GM11168 (cell line): ENCODE results near the gene NPPB.

Source experiments
- in situ Hi-C: fragments of 300-500 bp; cut with MboI; formaldehyde crosslinking; loops from one replicate; pipeline ENCODE4 v1.12.0; 2022; ENCODE audit warnings: low sequenced_read_pairs; ENCODE audit not compliant: unreplicated experiment

Gene NPPB

DNA sequence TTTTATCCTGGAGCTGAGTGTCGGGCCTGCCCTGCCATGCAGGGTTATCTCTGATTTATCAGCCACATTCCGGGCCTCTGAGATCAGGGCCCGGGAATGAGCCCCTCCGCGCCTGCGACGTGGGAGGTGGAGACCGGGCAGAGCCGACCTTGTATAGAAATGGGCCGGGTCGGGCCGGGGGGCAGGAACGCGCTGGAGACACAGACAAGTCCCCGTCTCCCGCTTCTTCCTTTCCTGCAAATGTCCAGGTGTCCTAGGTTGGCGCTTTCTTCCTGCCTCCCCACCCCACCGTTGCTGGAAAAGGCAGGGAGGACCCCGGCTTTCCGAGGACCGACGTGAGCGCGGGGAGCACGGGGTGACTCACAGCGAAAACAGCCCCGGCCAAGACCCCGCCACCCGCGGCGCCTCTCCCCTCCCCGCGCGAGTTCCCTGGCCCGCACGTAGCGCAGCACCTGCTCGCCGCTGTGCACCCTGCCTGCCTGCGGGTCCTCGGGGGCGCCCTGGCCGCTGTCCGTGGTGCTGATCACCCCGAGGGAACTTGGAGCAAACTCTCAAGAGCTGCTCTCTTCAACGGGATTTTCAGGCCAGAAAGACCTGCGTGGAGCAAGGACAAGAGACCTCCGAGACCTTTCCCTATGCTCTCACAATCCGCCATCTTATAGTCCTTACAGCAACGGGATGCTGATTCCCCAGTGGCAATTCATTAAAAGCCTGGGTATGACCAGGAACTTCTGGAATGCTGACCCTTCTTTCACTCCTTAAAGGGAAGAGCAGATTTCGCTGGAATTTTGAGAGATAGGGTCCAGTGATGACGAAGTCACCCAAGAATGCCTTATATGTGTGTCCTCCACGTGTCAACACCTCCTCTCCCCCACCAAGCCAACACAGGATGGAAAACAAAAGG lies 475 bp upstream of the NPPB start:
- in situ Hi-C loops: no loop called here

DNA sequence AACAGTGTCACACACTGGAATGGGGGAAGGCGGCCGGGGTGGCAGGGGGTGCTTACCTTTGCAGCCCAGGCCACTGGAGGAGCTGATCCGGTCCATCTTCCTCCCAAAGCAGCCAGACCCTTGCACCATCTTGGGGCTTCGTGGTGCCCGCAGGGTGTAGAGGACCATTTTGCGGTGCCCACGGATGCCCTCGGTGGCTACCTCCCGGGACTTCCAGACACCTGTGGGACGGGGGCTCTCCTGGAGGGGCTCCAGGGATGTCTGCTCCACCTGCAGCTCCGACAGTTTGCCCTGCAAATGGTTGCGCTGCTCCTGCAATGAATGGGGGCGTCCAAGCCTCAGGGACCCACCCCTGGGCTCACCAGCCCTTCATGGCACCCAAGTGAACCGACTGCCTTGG lies 587 bp downstream of the NPPB start:
- in situ Hi-C loops: no loop called here

DNA sequence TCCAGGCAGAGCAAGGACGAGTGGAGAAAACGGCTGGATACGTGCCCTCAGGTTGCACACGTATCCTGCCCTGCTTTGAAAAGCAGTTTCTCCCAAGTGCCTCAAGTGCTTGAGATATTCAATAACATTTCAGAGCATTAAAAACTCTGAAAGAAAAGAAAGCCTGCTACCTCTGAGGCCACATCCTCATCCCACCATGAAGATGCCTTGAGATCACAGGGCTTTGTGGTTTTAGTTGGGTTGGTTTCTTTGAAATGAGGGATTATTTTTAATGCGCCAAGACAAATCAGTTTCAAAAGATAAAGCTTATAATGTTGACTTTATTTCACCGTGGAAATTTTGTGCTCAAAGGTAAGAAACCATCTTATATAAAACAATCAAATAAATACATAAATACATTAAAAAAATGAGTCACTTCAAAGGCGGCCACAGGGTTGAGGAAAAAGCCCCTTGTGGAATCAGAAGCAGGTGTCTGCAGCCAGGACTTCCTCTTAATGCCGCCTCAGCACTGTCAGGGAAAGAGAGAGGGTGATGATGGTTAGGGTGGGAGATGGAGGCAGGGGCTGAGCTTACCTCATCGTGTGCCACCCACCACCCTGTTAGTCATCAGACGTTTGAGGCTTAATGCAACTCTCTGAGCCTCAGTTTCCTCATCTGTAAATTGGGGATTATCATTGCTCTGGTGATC lies 1.4 kb downstream of the NPPB start:
- in situ Hi-C loops: no loop called here

DNA sequence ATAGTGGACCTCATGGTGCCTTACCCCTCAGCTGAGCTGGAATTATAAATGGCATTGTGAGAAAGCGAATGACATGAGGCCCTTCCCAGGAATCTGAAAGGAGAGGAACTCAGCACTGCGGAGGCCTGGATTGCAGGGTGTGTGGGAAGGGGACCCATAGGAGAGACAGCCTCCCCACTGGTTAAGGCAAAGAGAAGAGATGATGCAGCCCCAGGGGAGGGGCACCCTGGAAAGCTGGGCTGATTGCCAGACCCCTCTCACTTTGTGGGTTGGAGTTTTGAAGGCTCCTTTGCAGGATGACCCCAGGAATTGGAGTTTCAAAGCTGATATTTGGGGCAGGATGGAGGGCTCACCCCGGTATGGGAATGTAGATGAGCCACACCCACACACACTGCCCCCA lies 2.0 kb downstream of the NPPB start:
- in situ Hi-C loops: no loop called here

DNA sequence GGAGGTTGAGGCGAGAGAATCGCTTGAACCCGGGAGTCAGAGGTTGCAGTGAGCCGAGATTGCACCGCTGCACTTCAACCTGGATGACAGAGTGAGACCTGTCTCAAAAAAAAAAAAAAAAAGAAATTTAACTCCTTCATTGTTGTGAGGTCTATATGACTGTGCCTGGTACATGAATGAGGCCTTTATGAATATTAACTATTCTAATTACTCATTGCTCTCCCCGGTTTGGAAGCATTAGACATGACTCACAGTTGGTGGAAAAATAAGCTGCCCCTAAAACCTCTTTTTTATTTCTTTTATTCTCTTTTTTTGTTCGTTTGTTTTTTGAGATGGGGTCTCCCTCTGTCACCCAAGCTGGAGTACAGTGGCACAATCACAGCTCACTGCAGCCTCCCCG lies 3.3 kb downstream of the NPPB start:
- in situ Hi-C loops: no loop called here

DNA sequence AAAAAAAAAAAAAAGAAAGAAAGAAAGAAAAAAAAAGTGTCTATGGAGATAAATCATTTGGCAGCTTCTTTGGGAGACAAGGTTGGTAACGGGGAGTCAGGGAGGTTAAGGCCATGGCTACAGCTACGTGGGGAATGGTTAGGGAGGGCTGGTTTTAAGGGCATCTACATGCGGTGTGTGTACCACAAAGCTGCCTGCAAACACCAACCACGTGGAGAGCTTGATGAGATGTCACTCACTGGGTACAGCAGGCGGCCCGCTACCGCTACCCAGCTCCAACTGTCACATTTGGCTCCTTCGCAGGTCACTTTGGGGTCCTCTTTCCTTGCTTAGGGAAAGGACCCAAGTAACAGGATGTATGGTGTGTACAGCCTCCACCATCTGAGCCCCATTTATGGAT lies 4.2 kb downstream of the NPPB start:
- in situ Hi-C loops: no loop called here

DNA sequence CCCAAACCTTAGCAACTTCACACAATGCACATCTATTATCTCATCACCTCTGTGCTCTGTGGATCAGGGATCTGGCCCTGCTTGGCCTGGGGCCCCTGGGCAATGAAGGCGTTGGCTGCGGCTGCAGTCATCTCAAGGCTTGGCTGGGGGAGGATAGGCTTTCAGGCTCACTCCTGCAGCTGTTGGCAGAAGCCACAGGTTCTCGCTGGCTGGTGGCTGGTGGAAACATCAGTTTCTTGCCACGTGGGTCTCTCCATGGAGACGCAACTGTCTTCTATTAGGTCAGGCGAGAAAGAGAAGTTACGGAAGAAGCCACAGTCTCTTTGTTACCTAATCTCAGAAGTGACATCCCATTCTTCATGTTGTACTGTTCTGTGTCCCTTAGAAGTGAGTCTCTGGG lies 7.6 kb downstream of the NPPB start:
- in situ Hi-C loops: no loop called here

DNA sequence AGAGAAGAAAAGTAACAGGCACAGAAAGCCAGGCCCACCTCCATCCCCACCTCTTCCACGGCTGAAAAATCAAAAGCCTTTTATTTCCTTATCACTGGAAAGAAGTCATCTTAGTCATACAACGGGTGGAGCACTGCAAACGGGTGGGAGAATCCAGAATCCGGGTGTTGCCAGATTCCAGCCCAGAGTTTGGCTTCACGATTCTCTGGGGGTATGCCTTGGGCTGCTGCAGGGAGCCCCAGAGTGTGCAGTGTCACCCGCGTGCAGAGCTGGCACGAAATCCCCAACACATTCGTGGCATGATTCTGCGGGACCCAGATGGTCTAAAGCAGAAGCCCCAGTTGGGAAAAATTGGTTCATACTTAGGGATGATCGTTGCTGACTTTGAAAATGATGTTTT lies 8.6 kb downstream of the NPPB start:
- in situ Hi-C loops: no loop called here

DNA sequence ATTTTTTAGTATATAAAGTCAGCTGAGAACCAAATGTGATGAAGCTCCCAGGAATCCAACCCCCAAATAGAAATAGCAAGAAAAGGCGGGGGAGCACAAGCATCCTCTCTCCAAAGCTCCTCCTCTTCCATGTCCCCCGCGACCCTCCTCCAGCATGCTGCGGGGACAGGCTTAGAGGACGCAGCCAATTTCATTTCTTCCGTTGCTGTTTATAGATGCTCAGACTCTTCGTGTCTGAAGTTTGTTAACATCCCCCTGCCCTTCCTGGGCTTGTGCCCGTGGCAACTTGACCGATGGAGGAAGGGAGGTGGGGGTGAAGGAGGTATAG lies 10.4 kb downstream of the NPPB start:
- in situ Hi-C loops: loop anchor here (10.0 kb wide), 1 partner anchor 116 kb away; no protein-coding TSS in a partner anchor

DNA sequence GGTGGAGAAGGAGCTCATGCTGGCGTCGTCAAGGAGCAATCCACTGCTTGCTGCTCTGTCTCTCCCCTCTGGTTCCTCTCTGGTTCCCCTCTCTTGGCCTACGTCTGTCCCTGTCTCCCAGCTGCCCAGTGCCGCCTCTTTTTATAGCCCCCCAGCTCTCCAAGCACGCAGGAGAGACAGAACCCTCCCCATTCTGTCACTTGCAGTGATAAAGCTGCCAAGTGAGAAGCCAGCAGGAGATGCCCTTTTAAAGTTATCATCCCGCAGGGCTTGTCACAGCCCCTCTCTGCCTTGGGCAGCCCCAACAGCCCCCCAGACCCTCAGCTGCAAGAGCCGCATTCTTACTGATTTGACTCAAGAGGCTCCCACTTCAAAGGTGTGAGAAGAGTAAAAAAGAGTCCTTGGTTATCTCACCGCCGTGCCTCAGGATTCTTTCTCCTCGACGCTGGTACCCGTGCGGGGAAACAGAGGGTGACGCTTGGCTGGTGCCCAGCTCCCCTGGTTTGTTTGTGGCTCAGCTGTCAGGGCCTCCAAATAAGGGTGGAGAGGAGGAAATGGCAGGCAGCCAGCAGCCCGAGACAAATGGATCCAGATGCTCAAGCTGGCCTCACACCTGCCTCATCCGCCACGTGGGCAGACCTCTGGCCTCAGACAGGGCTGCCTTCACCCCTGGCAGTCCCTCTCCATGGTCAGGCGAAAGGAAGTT lies 10.9 kb downstream of the NPPB start, which contains the start of gene NPPA:
Gene NPPA (minus strand): TSS at position 117 of the 706 bp plus-strand sequence. CDS start 99 bp downstream, at position 18.
- in situ Hi-C loops: loop anchor here (10.0 kb wide), 1 partner anchor 117 kb away; no protein-coding TSS in a partner anchor

DNA sequence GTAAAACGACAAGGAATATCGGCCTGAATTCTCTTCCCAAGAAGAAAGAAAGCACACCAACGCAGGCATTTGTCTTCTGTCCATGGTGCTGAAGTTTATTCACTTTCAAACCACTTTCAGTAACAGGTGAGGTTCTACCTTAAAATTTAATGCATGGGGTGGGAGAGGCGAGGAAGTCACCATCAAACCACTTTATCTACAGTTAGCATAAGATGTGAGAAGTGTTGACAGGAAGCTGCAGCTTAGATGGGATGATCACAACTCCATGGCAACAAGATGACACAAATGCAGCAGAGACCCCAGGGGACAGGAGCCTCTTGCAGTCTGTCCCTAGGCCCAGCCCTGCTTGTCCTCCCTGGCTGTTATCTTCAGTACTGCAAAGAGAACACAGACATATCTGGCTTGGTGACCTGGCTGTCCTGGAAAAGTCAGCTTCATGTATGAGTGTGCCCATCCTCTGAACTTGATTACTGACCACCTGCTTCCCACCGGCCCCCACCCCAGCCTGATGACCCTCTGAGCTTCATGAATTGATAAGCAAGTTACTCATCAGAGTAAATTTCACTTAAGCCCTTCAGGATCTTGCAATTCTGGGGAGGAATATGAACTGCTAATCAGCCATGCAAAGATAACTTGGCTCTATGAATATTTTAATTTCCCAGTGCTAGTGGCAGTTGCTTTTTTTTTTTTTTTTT lies 13.0 kb downstream of the NPPB start:
- in situ Hi-C loops: loop anchor here (10.0 kb wide), 1 partner anchor 119 kb away; no protein-coding TSS in a partner anchor

DNA sequence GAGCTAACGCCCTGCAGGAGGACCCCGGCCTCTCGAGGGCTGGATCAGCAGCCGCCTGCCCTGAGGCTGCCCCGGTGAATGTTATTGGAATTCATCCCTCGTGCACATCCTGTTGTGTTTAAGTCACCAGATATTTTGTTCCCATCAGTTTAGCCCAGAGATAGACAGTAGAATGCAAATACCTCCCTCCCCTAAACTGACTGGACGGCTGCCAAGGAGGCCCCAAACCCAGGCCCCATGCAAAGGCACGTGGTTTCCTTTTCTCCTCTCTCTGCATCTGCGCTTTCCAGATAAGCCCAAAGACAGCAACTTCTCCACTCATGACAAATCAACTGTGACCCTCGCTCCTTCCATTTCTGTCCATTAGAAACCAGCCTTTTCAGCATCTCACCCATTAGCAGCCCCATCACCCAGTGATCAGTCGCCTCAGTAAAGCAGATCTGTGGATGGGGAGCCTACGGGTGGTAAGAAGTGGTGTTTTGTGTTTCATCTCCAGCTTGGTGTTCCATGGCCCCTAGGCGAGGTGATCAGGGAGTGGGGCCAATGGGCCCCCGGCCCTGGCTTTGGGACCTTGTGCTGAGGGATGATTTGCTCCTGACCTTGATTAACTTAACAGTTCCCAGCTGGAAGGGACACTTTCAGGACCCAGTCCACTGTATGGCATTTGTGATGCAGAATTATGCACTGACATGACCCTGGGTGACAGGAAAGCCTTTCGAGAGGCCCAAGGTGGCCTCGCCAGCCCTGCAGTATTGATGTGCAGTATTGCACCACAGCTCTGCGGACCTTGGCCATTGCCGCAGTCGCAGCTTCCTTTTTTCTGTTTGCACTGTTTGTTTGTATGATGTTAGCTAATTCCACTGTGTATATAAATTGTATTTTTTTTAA lies 16.3 kb downstream of the NPPB start:
- in situ Hi-C loops: loop anchor here (5.0 to 10.0 kb wide), 2 partner anchors 45 to 122 kb away; no protein-coding TSS in a partner anchor

DNA sequence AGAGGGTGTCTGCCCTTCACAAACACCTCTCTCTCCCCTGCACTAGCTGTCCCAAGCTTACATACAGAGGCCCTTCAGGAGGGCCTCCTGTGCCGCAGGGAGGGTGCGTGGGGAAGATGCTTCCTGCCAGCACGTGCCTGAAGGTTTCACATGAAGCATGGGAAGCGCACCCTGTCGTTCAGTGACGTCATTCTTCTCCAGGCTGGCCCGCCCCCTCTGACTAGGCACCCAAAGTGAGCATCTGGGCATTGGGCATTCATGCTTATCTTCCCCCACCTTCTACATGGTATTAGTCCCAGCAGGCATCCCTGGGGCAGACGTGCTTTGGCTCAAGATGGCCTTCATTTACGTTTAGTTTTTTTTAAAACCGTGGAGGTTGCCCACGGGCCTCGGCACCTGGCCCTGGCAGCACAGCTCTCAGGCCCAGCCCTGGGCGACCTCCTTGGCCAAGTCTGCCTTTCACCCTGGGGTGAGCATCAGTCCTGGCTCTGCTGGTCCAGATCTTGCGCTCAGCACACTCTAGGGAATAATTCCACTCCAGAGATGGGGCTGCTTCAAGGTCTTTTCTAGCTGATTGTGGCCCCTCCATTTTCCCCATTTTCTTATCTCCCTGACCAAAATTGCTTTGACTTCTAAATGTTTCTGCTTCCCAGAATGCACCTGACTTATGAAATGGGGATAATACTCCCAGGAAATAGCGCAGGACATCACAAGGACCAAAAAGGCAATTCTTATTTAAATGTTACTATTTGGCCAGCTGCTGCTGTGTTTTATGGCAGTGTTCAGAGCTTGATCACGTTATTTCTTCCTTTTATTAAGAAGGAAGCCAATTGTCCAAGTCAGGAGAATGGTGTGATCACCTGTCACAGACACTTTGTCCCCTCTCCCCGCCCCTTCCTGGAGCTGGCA lies 17.2 kb downstream of the NPPB start:
- in situ Hi-C loops: loop anchor here (5.0 to 10.0 kb wide), 2 partner anchors 46 to 123 kb away; no protein-coding TSS in a partner anchor

DNA sequence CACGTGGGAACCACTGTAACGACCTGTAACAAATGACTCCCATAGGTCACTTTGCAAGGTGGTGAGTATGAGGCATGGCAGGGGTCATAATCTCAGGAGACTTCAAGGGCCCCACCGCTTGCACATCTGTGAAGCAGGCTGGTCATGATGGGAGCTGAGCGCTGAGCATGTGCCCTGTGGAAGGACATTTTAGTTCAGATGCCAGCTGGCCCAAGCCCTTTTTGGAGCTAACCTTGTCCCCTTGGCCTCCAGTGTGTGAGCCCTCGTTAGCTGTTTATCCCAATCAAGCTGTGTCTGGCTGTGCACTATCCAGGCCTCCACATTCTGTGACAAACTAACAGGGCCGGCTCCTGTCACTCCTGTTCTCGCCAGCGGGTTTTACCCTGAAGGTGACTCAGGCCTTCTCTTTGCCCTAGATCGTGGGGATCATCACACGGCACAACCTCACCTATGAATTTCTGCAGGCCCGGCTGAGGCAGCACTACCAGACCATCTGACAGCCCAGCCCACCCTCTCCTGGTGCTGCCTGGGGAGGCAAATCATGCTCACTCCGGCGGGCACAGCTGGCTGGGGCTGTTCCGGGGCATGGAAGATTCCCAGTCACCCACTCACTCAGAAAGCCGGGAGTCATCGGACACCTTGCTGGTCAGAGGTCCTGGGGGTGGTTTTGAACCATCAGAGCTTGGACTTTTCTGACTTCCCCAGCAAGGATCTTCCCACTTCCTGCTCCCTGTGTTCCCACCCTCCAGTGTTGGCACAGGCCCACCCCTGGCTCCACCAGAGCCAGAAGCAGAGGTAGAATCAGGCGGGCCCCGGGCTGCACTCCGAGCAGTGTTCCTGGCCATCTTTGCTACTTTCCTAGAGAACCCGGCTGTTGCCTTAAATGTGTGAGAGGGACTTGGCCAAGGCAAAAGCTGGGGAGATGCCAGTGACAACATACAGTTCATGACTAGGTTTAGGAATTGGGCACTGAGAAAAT lies 18.7 kb downstream of the NPPB start:
- in situ Hi-C loops: loop anchor here (5.0 to 10.0 kb wide), 2 partner anchors 47 to 125 kb away; no protein-coding TSS in a partner anchor

DNA sequence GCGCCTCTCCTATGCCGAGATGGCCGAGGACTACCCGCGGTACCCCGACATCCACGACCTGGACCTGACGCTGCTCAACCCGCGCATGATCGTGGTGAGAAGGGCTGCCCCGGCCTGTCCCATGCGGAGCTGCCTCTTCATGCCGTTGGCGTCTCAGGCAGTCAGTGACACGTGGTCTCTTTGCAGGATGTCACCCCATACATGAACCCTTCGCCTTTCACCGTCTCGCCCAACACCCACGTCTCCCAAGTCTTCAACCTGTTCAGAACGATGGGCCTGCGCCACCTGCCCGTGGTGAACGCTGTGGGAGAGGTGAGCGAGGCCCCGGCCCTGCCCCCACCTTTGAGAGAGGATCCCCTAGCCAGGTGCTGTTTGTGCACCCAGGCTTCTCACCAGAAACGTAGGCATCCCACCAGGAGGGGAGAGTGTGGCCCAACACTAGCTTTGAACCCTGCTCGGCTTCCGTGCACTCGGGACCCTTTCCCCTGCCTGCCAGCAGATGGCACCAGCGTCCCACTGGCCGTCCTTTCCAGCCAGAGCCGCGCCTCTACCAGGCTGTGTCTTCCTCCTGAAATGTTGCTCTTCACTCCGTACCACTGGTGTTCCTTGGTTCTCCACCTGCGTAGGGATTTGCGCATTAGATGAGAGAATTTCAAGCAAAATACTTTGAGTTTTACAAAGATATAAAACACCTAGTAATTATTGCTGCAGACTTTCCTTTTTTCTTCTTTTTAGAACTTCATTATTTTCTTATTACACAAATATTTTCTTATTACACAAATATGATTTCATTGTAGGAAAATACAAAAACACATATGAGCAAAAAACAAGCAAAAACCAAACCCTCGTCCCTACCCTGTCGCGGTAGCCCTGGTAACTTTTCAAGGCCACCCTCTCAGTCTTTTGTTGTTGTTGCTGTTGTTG lies 20.1 kb downstream of the NPPB start:
- in situ Hi-C loops: no loop called here
